HepG2 (cell line): Measurements from ENCODE around the gene WDR48. TPM values are rescaled to one million over a fixed set of nuclear protein-coding genes. Genes with fewer than 3 reads are reported as not detected.

ENCODE experiments used
- ATAC-seq: fragments of 200-7000 bp; cut with Tn5 transposase; 3 replicates; pipeline ENCODE4 v1.9.1; 2020; ENCODE audit warnings: mild to moderate bottlenecking, moderate library complexity
- BruUV-seq: library from RNA; stranded (reverse); fragments of 400-500 nt; replicated peaks from 2 replicates; lab custom pipeline; 2021; lab: Mats Ljungman, UMichigan
- CTCF ChIA-PET: fragments of 300-600 bp; formaldehyde crosslinking; extraction: SDS; loops from one replicate; lab custom pipeline; 2021; ENCODE audit warnings: low total read pairs, inconsistent platforms, low intra/inter-chr PET ratio; lab: Yijun Ruan, JAX
- POLR2A ChIA-PET: fragments of 350-600 bp; sonication (Branson Sonifier 250); formaldehyde crosslinking; loops from one replicate; lab custom pipeline; 2020; ENCODE audit warnings: antibody characterized with exemption, inconsistent platforms; lab: Yijun Ruan, JAX
- DNase-seq: peaks from one replicate; pipeline ENCODE4 v3.0.0-alpha.2; 2015; ENCODE audit warnings: low spot score
- FAIRE-seq: peaks from 3 replicates; lab custom pipeline; 2011; peaks lifted over from hg19 to GRCh38; lab: Jason Lieb, UNC
- H2AFZ ChIP-seq: one replicate; pipeline ENCODE4 v1.6.1; 2011; ENCODE audit warnings: low read length, inconsistent platforms
- H3K27ac ChIP-seq: fragments of 300-600 bp; 3 replicates; pipeline ENCODE4 v1.8.0; 2011; ENCODE audit warnings: mixed run types, mild to moderate bottlenecking, mixed read lengths, low read length, inconsistent platforms; ENCODE audit not compliant: insufficient read depth; ENCODE audit errors: extremely low read length
- H3K27me3 ChIP-seq, 2 experiments: fragments of 200-600 bp in 1 of 2; 2 replicates in 1 of 2; 3 replicates in 1 of 2; pipeline versions ENCODE4 v1.6.0 to v1.8.0; 2011; ENCODE audit warnings: low read length in 2 of 2, mild to moderate bottlenecking in 2 of 2, moderate library complexity in 2 of 2, inconsistent platforms in 1 of 2; ENCODE audit not compliant: insufficient read depth in 2 of 2, control insufficient read depth in 1 of 2
- H3K36me3 ChIP-seq, 2 experiments: fragments of 200-600 bp in 1 of 2; replicated peaks in 1 of 2; 2 replicates in 1 of 2; 3 replicates in 1 of 2; pipeline versions ENCODE4 v1.5.1 to v1.8.0; 2011; ENCODE audit warnings: low read length in 2 of 2, inconsistent platforms in 1 of 2; ENCODE audit not compliant: insufficient read depth in 2 of 2, control insufficient read depth in 1 of 2
- H3K4me1 ChIP-seq: 2 replicates; pipeline ENCODE4 v1.5.1; 2012; ENCODE audit warnings: low read length, inconsistent platforms; ENCODE audit not compliant: insufficient read depth
- H3K4me2 ChIP-seq: 2 replicates; pipeline ENCODE4 v1.6.0; 2011; ENCODE audit warnings: low read depth, low read length, inconsistent platforms
- H3K4me3 ChIP-seq, 3 experiments: fragments of 200-600 bp in 1 of 3; sonication (generic), shearing (Covaris generic) in 1 of 3; replicated peaks in 1 of 3; 2 replicates each; pipeline ENCODE4 v1.5.1; 2011 to 2016; ENCODE audit warnings: low read length in 3 of 3, inconsistent platforms in 2 of 3, low read depth in 2 of 3, mild to moderate bottlenecking in 2 of 3, control low read depth in 1 of 3, mixed read lengths in 1 of 3; ENCODE audit not compliant: insufficient read depth in 1 of 3
- H3K79me2 ChIP-seq: one replicate; pipeline ENCODE4 v1.6.1; 2011; ENCODE audit warnings: low read length, inconsistent platforms; ENCODE audit not compliant: insufficient read depth
- H3K9ac ChIP-seq: 2 replicates; pipeline ENCODE4 v1.6.0; 2011; ENCODE audit warnings: mild to moderate bottlenecking, low read depth, low read length, inconsistent platforms; ENCODE audit not compliant: insufficient read depth
- H3K9me3 ChIP-seq: 2 replicates; pipeline ENCODE4 v1.5.1; 2012; ENCODE audit warnings: mild to moderate bottlenecking, low read length
- H4K20me1 ChIP-seq: 2 replicates; pipeline ENCODE4 v1.6.0; 2011; ENCODE audit warnings: inconsistent platforms, mild to moderate bottlenecking, low read length, moderate library complexity; ENCODE audit not compliant: insufficient read depth
- CCAR2 ChIP-seq: fragments of 200-400 bp; formaldehyde crosslinking; optimal IDR thresholded peaks from 2 replicates; pipeline ENCODE3; 2018; ENCODE audit warnings: low read depth, mild to moderate bottlenecking, low read length, moderate library complexity
- MED13 ChIP-seq: sonication (generic); formaldehyde crosslinking; IDR thresholded peaks from 2 replicates; pipeline ENCODE4 v1.5.0; 2020; ENCODE audit warnings: missing genetic modification reagents
- MXD4 ChIP-seq: IDR thresholded peaks from 2 replicates; pipeline ENCODE4 v1.6.1; 2016; ENCODE audit warnings: mild to moderate bottlenecking, missing biosample characterization, missing genetic modification reagents
- NR2F1 ChIP-seq, 2 experiments: fragments of 450-650 bp in 1 of 2; formaldehyde crosslinking in 1 of 2; IDR thresholded peaks; 2 replicates each; pipeline versions ENCODE4 v1.5.0 to v1.6.1; 2016 to 2020; ENCODE audit warnings: mild to moderate bottlenecking in 1 of 2, missing compliant biosample characterization in 1 of 2, missing genetic modification reagents in 1 of 2, moderate library complexity in 1 of 2
- PAF1 ChIP-seq: IDR thresholded peaks from 2 replicates; pipeline ENCODE4 v1.6.1; 2016; ENCODE audit warnings: missing genetic modification reagents, missing compliant biosample characterization
- SRSF1 ChIP-seq: fragments of 200-400 bp; formaldehyde crosslinking; optimal IDR thresholded peaks from 2 replicates; pipeline ENCODE3; 2017; ENCODE audit warnings: mild to moderate bottlenecking, low read depth, low read length, moderate library complexity
- TFAP4 ChIP-seq: sonication (generic); IDR thresholded peaks from 2 replicates; pipeline ENCODE4 v1.6.1; 2016; ENCODE audit warnings: low read depth, borderline replicate concordance
- THYN1 ChIP-seq: sonication (generic); formaldehyde crosslinking; IDR thresholded peaks from 2 replicates; pipeline ENCODE4 v1.8.1; 2023; ENCODE audit warnings: low read depth, mild to moderate bottlenecking, moderate library complexity, missing genetic modification reagents, borderline replicate concordance
- U2AF2 ChIP-seq: fragments of 200-400 bp; formaldehyde crosslinking; IDR thresholded peaks from 2 replicates; pipeline ENCODE4 v1.6.1; 2017; ENCODE audit warnings: low read depth, mild to moderate bottlenecking, low read length
- ZNF235 ChIP-seq: sonication (generic); formaldehyde crosslinking; IDR thresholded peaks from 2 replicates; pipeline ENCODE4 v1.8.1; 2023; ENCODE audit warnings: mild to moderate bottlenecking, missing genetic modification reagents, borderline replicate concordance
- WGBS: methylation state at CpG from one replicate; pipeline ENCODE4 v1.1.6; 2017; ENCODE audit warnings: low lambda C conversion rate; 5-methylcytosine and 5-hydroxymethylcytosine counted together
- in situ Hi-C: cut with HindIII; loops from 2 replicates; pipeline ENCODE4 v1.10.0; 2017; ENCODE audit warnings: low pct_unique_long_range_greater_than_20kb; ENCODE audit not compliant: extremely low pct_ligation_motif_present
- intact Hi-C: fragments of 100-400 bp; cut with micrococcal nuclease; formaldehyde crosslinking; loops from one replicate; pipeline ENCODE4 v1.10.0; 2022; ENCODE audit not compliant: unreplicated experiment
- polyA plus RNA-seq, 8 experiments: library from polyadenylated mRNA; depleted of rRNA in 3 of 8; stranded (reverse) in 7 of 8; unstranded in 1 of 8; fragments of >200 nt; fragmentation: Illumina TruSeq in 4 of 8; extraction: Trizol in 4 of 8; gene quantifications; 2 replicates each; pipeline versions ENCODE4 v1.2.1 to v1.2.3, GENCODE V29; 2011 to 2016; ENCODE audit warnings: low read depth in 4 of 8, missing spikeins in 1 of 8, mixed read lengths in 1 of 8; ENCODE audit not compliant: insufficient read depth in 1 of 8
- total RNA-seq, 5 experiments: library from RNA; depleted of rRNA; stranded (reverse); fragments of >200 nt; fragmentation: Illumina TruSeq; extraction: Trizol; gene quantifications; 2 replicates each; pipeline ENCODE4 v1.2.3, GENCODE V29; 2016; ENCODE audit warnings: low read depth in 1 of 5
- TF ChIP-seq, protein P1 (sequence below): sonication (generic); formaldehyde crosslinking; IDR thresholded peaks from 2 replicates; pipeline ENCODE4 v1.8.0; 2022; ENCODE audit warnings: mild to moderate bottlenecking, missing genetic modification reagents; ENCODE audit not compliant: insufficient replicate concordance

The WDR48 gene
- total and polyA plus RNA-seq, 2 of the 13 experiments (the other 11 are each of a cell fraction or from before 2014, with no cell fraction given): 29.2 to 31.2 TPM

GRCh38 chr3:39121621-39122020, 69.8 kb downstream of the WDR48 start:
- ChIA-PET CTCF (no interaction called here), POLR2A (no interaction called here)
- no TSS peak for BruUV-seq
- FAIRE-seq (no peak), DNase-seq (no peak), ATAC-seq (no peak)
- Histone ChIP-seq H3K27ac (no peak overlapping the region), H3K4me2 (no peak overlapping the region), H2AFZ (no peak overlapping the region), H4K20me1 (no peaks in the 10 kb centered on the region), H3K36me3 (no peaks in the 10 kb centered on the region), H3K27me3 (no peaks in the 10 kb centered on the region), H3K9me3 (no peaks in the 10 kb centered on the region), H3K9ac (no peak overlapping the region), H3K4me1 (peaks cover 12% of the 10 kb centered on the region), H3K4me3 (no peak overlapping the region), H3K79me2 (no peaks in the 10 kb centered on the region)
- in situ Hi-C loops: no loop called here
- 40% methylated on average over 2 of the region's 2 CpGs for WGBS
- intact Hi-C loops: no loop called here
- no peak for TF ChIP-seq SRSF1
- TF ChIP-seq, protein P1, sequence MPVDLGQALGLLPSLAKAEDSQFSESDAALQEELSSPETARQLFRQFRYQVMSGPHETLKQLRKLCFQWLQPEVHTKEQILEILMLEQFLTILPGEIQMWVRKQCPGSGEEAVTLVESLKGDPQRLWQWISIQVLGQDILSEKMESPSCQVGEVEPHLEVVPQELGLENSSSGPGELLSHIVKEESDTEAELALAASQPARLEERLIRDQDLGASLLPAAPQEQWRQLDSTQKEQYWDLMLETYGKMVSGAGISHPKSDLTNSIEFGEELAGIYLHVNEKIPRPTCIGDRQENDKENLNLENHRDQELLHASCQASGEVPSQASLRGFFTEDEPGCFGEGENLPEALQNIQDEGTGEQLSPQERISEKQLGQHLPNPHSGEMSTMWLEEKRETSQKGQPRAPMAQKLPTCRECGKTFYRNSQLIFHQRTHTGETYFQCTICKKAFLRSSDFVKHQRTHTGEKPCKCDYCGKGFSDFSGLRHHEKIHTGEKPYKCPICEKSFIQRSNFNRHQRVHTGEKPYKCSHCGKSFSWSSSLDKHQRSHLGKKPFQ (CRISPR knock-in tag): no peak
- no peak for TF ChIP-seq TFAP4
- TF ChIP-seq U2AF2: no peak
- TF ChIP-seq NR2F1 (CRISPR knock-in tag; IDR thresholded peaks at IDR 0.05): no peak
- TF ChIP-seq MXD4 (CRISPR knock-in tag): no peak
- no peak for TF ChIP-seq MED13 (CRISPR knock-in tag)
- no peak for TF ChIP-seq CCAR2
- no peak for TF ChIP-seq PAF1 (CRISPR knock-in tag)
- no peak for TF ChIP-seq THYN1 (CRISPR knock-in tag)
- no peak for TF ChIP-seq ZNF235
